Measurements from ENCODE around the gene AKT3.
"Not testable (repeated sequence)": the region's sequence is repeated elsewhere in the genome, so short reads cannot be mapped to it uniquely, and the experiment has no call there.

Gene AKT3

DNA sequence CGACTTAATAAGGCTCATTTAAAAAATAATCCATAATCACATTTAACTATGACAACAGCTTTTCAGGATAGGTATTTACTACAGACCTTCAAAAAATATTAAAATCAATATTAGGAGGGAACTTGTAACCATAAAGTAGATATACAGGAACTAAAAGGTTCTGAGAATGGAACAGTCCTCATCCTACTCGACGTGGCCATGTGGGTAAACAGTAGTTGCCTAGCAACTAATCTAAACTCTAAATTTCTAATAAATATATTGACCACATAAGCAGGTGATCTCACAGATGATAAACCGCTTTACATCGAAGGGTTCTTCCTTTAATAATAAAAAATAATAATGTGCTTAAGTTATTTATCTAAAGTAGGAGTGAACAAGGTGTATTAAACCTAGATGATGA, 7.9 kb downstream of the AKT3 start:
- DNase-seq (ENCODE audit: low read depth in 2 of 2): no peak

DNA sequence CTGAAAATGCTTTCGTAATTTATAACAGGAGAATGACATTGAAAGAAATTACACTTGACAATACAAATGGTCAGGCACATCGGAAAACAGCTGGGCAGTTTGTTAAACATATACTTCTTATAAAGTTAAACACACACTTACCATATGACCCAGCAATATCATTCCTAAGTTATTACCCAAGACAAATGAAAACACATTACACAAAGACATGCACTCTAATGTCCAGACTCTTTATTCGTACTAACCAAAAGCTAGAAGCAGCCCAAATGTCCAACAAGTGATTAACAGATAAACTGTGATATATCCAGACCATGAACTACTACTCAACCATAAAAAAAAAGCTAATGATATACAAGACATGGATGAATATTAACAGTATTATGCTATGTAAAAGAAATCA, 8.5 kb downstream of the AKT3 start:
- no peak for DNase-seq (ENCODE audit: low read depth in 2 of 2)

DNA sequence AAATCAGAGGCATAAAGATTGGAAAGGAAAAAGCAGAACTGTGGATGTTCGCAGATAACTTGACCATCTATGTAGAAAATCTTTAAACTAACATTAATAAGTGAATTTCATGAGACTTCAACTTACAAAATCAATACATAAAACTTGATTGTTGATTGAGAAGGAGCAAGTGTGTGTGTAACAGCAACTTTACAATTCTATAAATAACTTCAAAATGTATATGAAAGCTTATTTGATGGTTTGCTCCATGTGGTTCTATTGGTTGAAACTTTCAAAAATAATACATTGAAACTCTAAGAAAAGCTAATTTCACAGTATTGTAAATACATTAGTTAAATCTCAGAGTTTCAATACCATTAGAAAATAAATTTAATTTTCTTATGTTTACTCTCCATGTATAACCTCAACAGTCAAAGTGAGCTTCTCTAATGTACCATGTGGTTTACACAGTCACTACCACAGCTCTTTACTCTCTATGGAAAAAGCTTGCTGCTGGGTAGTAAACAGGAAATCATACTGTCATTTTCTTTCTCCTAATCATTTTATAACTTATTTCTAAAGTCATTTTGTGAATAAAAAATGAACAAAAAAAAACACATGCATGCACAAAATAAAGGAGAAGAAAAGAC, 12.0 kb downstream of the AKT3 start:
- no peak for DNase-seq (ENCODE audit: low read depth in 2 of 2)

DNA sequence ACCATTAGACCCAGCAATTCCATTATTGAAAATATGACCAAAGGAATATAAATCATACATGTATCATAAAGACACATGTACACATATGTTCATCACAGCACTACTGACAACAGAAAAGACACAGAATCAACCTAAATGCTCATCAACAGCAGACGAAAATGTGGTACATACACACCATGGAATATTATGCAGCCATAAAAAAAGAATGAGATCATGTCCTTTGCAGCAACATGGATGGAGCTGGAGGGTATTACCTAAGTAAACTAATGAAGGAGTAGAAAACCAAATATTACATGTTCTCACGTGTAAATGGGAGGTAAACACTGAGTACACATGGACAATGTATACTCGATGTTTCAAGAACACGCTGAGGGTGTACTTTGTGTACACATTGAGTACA, 15.9 kb downstream of the AKT3 start:
- no peak for DNase-seq (ENCODE audit: low read depth in 2 of 2)

DNA sequence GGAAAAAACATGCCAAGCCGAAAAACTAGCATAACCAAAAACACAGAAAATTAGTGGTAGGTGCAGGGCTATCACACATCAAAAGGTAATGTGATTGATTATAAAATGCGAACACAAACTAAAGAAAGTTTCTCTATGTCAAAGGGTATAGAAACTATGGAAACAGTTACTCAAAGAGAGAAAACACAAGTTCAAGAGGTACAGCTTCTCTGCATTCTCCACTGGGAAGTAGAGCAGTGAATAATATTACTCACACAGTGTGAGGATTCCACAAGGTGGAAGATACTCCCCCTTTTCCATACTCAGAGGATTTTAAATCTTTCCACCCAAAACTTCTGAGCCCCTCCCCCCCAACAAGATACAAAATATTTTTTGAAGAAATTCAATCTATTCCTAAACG, 18.6 kb downstream of the AKT3 start:
- DNase-seq (ENCODE audit: low read depth in 2 of 2): no peak

DNA sequence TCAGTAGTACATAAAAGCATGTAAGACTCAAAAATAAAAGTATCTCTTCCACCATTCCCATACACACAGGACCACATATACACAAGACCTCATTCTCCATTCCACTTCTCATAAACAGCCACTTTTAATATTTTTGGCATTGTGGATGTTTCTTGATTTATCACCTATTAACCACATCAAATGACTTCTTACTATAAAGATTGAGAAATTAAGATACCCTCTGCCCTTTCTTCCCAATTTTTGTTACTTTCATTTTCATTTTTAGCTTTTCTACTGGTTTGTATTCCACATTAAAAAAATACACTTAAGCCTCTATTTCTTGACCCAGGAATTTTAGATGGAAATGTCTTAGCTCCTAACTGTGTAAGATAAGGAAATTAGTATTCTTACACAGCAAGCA, 22.8 kb downstream of the AKT3 start:
- DNase-seq (ENCODE audit: low read depth in 2 of 2): no peak

DNA sequence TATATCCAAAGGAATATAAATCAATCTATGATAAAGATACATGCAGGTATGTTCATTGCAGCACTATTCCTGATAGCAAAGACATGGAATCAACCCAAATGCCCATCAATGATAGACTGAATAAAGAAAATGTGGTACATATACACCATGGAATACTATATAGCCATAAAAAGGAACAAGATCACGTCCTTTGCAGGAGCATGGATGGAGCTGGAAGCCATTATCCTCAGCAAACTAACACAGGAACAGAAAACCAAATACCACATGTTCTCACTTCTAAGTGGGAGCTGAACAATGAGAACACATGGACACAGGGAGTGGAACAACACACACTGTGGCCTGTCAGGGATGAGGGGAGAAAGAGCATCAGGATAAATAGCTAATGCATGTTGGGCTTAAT, 25.1 kb downstream of the AKT3 start:
- not testable (repeated sequence) for DNase-seq (ENCODE audit: low read depth in 2 of 2)

DNA sequence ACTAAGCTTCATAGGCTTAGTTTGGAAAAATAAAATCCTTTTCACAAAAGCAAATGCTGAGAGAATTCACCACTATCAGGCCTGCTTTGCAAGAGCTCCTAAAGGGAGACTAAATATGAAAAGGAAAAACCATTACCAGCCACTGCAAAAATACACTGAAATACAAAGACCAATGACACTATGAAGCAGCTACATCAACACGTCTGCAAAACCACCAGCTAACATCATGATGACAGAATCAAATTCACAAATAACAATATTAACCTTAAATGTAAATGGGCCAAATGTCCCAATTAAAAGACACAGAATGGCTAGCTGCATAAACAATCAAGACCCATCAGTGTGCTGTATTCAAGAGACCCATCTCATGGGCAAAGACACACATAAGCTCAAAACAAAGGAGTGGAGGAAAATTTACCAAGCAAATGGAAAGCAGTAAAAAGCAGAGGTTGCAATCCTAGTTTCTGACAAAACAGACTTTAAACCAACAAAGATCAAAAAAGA, 28.8 kb downstream of the AKT3 start:
- DNase-seq (ENCODE audit: low read depth in 2 of 2): no peak

DNA sequence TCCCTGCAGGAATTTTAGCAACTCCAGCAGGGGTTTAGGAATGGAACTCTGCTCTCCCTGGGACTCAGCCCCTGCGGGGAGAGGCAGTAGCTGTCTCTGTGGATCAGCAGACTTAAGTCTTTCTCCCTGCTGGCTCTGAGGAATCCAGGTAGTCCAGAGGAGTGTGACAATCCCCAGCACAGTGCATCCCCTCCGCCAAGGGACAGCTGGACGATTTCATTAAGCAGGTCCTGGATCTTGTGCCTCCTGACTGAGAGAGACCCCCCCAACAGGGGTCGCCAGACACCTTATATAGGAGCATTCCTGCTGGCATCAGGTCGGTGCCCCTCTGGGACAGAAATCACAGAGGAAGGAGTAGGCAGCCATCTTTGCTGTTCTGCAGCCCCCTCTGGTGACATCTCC, 30.6 kb downstream of the AKT3 start:
- DNase-seq (ENCODE audit: low read depth in 2 of 2): no peak

DNA sequence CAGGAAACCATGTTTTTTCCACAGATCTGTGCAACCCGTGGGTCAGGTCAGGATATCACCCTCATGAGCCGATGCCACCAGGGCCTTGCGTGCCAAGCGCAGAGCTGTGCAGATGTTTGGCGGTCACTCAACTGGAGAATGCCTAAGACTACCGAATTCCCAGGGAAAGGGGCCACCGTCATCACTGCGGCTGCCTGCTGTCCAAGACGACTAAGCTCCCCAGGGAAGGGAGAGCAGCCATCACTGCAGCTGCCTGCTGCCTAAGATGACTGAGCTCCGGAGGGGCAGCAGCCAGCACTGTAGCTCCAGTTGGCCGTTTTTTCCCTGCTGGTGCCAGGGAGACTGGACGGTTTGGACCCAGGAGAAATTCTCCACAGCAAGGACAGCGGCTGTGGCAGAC, 31.1 kb downstream of the AKT3 start:
- no peak for DNase-seq (ENCODE audit: low read depth in 2 of 2)

DNA sequence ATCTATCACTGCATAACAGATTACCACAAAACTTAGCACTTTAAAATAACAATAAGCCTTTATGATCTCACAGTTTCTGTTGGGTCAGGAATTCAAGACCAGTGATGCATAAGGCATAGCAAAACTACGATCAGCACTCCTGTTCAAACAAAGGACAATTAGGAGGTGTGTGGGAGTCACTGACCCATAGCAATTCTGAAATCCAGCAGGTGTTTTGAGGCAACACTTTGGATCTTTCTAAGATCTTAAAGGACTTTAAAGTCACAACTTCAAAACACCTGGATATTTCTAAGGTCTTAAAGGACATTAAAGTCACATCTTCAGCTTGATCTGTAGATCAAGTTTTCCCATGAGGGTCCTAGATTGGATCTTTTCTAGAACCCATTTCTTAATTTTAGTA, 35.3 kb downstream of the AKT3 start:
- DNase-seq (ENCODE audit: low read depth in 2 of 2): no peak

DNA sequence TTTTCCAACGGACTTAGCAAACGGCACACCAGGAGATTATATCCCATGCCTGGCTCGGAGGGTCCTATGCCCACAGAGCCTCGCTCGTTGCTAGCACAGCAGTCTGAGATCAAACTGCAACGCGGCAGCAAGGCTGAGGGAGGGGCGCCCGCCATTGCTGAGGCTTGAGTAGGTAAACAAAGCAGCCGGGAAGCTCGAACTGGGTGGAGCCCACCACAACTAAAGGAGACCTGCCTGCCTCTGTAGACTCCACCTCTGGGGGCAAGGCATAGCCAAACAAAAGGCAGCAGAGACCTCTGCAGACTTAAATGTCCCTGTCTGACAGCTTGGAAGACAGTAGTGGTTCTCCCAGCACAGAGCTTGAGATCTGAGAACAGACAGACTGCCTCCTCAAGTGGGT, 42.7 kb downstream of the AKT3 start:
- not testable (repeated sequence) for DNase-seq (ENCODE audit: low read depth in 2 of 2)

DNA sequence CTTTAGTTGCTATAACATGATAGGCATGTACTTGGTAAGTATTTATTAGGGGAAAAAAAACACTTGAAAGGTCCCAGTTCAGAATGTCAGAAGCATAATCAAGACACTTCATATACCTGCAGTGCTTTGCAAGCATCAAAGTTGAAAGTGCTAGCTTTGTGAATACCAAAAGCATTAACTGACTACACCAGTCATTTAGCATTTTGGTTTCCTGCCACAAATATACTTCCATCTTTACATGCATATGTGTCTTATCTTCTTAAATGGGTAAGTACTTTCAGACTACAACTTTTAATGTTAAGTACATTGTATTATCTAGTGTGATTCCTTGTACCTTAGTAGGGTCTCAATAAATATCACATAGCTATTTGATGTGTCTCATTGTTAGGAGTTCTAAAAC, 43.7 kb downstream of the AKT3 start:
- DNase-seq (ENCODE audit: low read depth in 2 of 2): no peak

DNA sequence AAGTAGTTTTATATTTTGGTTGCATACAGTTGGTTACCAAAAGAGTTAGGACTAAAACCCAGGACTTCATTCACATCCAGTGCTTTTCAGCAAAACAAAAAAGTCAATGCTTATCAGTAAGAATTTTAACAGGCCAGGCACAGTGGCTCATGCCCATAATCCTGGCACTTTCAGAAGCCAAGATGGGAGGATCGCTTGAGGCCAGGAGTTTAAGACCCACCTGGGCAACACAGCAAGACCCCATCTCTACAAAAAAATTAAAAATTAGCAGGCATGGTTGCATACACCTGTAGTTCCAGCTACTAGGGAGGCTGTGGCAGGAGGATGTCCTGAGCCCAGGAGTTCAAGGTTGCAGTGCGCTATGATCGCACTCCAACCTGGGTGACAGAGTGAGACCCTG, 47.3 kb downstream of the AKT3 start:
- DNase-seq (ENCODE audit: low read depth in 2 of 2): no peak

DNA sequence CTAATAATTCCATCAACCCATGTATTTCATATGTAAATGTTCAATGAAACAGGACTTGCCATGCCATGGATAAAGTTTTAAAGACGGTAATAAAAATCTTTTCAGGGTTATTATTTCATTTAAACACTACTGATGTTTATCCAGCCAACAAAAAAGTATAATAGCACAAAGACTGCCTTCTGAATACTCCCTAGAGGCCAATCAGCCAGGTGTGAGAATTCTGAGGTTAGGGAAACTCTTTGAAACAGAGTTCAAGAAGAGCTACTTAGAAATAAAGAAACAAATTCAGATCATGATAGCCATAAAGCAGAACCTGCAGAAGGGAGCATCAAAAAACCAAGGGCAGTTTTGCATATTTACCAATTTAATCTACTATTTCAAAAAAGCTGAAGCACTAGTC, 48.7 kb downstream of the AKT3 start:
- DNase-seq (ENCODE audit: low read depth in 2 of 2): no peak

DNA sequence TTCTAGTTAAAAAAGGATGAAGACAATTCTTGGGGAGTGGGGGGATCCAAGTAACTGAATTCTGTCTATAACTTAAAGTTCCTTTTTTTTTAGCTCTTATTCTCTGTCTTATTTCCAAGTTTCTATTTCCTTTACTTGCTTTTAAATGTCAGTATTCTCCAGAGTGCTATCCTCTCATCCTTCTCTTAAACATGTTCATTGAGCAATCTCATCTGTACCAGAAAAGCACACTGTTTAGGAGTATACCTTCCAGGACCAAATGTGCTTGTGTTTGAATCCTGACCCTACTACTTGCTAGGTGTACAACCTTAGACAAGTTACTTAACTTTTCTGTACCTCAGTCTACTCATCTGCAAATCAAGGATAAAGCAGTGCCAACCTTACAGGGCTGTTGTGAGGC, 50.1 kb downstream of the AKT3 start:
- DNase-seq (ENCODE audit: low read depth in 2 of 2): no peak

DNA sequence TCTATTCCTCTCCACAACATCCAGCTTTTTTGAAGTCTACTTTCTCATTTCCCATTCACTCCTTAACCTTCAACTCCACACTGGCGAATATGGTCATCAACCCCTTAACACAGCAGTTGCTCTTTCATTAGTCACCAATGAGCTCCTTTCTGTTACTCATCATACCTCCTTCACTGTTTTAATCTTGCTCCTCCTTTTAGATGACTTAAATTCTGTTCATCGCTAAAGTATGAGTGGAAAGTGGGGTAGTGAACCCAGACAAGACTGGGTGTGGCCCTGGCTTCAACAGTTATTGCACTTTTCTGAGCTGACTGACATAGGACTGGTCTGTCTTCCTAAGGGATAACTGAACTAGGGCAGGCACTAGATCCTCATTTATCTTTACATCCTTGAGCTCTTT, 51.3 kb downstream of the AKT3 start:
- DNase-seq (ENCODE audit: low read depth in 2 of 2): no peak

DNA sequence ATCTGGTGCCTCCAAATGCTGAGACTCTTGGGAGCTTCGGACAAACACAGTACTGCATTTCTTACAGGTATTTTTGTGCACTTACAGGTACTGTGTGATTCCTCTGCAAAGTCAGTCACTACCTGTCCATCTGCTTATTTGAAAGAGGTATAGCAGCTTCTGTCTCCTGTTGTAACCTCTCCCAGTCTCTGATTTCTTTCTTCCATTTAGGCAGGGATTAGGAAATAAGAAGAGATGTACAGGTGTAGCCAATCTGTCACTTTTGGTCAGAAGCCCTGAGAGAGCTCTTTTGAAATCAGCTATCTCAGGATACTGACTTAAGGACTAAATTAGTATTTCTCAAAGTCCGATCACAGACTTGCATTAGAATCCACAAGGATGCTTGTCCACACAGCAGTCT, 54.0 kb downstream of the AKT3 start:
- no peak for DNase-seq (ENCODE audit: low read depth in 2 of 2)

DNA sequence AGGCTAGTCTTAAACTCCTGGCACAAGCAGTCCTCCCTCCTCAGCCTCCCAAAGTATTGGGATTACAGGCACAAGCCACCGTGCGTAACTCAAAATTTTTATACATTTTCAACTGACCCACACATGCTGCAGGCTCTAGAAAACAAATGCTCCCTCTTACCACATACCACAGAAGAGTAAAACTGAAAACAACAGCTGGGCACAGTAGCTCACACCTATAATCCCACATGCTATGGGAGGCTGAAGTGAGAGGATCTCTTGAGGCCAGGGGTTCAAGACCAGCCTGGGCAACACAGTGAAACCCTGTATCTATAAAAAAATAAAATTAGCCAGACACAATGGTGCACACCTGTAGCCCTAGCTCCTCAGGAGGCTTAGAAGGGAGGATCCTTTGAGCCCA, 56.7 kb downstream of the AKT3 start:
- no peak for DNase-seq (ENCODE audit: low read depth in 2 of 2)

DNA sequence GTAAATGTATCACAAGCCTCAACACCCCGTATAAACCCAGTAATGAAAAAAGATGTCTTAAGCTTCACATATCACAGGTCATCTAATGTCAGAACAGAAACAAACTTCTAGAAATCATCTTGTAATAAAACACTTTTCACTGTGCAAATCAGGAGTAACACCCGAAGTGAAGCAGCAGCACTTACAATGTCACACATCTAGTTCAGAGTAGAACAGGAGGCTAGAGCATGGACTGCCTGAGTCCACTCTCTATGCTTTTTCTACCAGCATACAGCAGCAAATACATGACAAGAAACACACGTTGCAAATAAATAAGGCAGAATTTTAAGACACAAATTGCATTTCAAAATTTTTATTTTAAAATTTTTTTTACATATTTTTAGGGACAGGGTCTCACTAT, 57.2 kb downstream of the AKT3 start:
- no peak for DNase-seq (ENCODE audit: low read depth in 2 of 2)

DNA sequence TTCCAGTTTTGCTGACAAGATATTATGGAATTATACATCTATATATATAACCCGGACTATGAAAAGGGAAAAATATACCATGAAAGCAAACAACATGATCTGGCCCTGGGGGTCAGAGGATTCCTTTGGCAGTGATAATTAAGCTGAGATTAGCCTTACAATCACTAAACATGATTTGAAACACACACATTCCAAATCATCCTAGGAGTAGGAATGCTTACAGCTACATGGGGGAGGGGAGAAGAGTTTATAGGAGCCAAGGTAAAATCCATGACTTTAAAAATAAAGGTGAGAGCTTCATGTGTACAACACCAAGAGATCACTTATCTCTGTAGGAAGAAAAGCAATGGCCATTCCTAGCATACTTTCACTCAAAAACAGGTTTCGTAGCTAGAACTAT, 57.6 kb downstream of the AKT3 start:
- no peak for DNase-seq (ENCODE audit: low read depth in 2 of 2)

DNA sequence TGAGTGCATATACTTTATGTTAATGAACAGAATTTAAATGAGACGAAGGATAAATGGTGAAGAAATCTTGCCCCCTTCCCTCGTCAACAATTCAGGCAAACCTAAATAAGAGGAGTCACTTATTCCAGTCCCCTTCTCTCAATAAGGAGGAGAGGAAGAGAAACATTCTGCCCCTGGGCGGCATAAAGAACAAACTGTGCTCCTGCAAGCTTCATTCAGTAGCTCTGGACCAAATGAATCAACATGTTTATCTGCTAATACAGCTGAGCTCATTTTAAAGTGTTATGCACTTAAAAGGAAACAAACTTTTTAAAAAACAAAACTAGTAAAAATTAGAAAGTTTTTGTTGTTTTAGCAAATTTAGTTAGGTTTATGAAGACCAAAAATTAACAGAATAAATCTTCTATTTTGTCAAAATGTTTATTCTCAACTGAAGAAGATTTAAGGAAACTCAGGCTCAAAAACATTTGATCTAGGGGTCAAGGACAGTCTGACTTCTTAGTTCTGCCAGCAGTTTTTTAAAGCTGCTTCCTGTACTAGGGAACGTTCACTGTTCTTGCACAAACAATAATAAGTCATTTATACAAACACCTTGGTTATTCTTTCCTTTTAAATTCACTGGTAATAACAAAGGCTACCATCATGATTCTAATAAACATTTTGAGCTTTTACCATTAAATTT, 58.3 kb downstream of the AKT3 start:
- no peak for DNase-seq (ENCODE audit: low read depth in 2 of 2)

DNA sequence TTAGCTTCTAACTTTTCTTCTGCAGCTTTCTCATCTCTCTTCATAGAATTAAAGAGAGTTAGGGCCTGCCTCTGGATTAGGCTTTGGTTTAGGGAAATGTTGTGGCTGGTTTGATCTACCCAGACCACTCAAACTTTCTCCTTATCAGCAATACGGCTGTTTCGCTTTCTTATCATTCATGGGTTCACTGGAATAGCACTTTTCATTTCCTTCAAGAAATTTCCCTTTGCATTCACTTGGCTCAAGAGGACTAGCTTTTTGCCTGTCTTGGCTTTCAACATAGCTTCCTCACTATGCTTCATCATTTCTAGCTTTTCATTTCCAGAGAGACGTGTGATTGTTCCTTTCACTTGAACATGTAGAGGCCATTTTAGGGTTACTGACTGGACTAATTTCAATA, 59.6 kb downstream of the AKT3 start:
- DNase-seq (ENCODE audit: low read depth in 2 of 2): no peak

DNA sequence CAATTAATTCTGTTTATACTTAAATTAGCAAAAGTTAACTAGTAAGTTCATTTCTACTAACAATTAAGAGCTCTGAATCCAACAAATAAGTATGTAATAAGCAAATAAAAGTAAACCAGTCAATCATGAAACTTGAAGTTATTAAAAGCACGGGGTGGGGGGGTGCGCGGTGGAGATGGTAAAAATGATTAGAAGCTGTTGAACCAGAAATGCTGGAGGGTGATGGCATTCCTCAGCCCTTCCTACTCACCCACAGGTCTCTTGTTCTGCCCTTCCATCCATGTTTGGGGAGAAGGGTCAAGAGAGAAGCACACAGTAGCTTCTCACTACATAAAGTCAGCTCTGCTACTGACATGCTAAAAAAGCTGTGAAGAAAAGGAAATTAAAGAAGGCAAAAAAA, 63.5 kb downstream of the AKT3 start:
- no peak for DNase-seq (ENCODE audit: low read depth in 2 of 2)

All from stimulated activated CD4-positive, alpha-beta T cell treated with anti-CD3 and anti-CD28 coated beads, Interleukin-12 subunit alpha, Interleukin-12 subunit beta, amount 100 ng/mL, for 24 hours (primary cell).